Sigmoid colon (tissue), 7 donors: ENCODE results near the gene ODF4. TPM values are rescaled to one million over a fixed set of nuclear protein-coding genes. Genes with fewer than 3 reads are reported as not detected.
"Not testable (repeated sequence)": the region's sequence is repeated elsewhere in the genome, so short reads cannot be mapped to it uniquely, and the experiment has no call there.

ENCODE experiments used
- DNase-seq: peaks from one replicate; pipeline ENCODE4 v3.0.0-alpha.2; 2019
- H3K27ac ChIP-seq, 4 donors: fragments of 200-600 bp; sonication (generic); one replicate each; pipeline ENCODE4 v1.5.1; 2016 to 2019; ENCODE audit warnings: mild to moderate bottlenecking in 1 of 4
- H3K27me3 ChIP-seq, 3 donors: fragments of 200-600 bp; sonication (generic); one replicate each; pipeline ENCODE4 v1.5.1; 2019; ENCODE audit warnings: mild to moderate bottlenecking in 1 of 3
- H3K36me3 ChIP-seq, 4 donors: fragments of 200-600 bp; sonication (generic); one replicate each; pipeline ENCODE4 v1.5.1; 2016 to 2019
- H3K4me1 ChIP-seq, 4 donors: fragments of 200-600 bp; sonication (generic); one replicate each; pipeline ENCODE4 v1.5.1; 2017 to 2019
- H3K4me3 ChIP-seq, 4 donors: fragments of 200-600 bp; sonication (generic); one replicate each; pipeline ENCODE4 v1.5.1; 2017 to 2019; ENCODE audit warnings: mild to moderate bottlenecking in 2 of 4, moderate library complexity in 1 of 4
- H3K9me3 ChIP-seq, 4 donors: fragments of 200-600 bp in 3 of 4; sonication (generic) in 3 of 4; one replicate each; pipeline versions ENCODE4 v1.5.1 to v1.6.1; 2013 to 2019
- EP300 ChIP-seq, 4 donors: sonication (generic); formaldehyde crosslinking; IDR thresholded peaks; one replicate each; pipeline ENCODE4 v1.6.1; 2017; ENCODE audit warnings: antibody characterized with exemption in 4 of 4
- POLR2A ChIP-seq, 2 donors: fragments of 450-650 bp; IDR thresholded peaks; one replicate each; pipeline ENCODE4 v1.6.1; 2016; ENCODE audit warnings: antibody characterized with exemption in 2 of 2, mild to moderate bottlenecking in 2 of 2, moderate library complexity in 2 of 2
- POLR2AphosphoS5 ChIP-seq, 4 donors: sonication (generic); formaldehyde crosslinking; IDR thresholded peaks; one replicate each; pipeline ENCODE4 v1.6.1; 2017; ENCODE audit warnings: antibody characterized with exemption in 4 of 4
- WGBS, 2 donors: extraction: QIAGEN DNeasy Blood & Tissue Kit; methylation state at CpG; one replicate each; pipeline ENCODE4 v1.1.7; 2013; 5-methylcytosine and 5-hydroxymethylcytosine counted together
- intact Hi-C: fragments of 100-400 bp; cut with DNase I; formaldehyde crosslinking; loops from one replicate; pipeline ENCODE4 v1.15.1; 2023
- polyA plus RNA-seq, 3 donors: library from polyadenylated mRNA; stranded (reverse); fragments of 200-250 nt; gene quantifications; one replicate each; pipeline ENCODE4 v1.2.3, GENCODE V29; 2013
- total RNA-seq, 4 donors: library from RNA; depleted of rRNA; stranded (reverse); fragments of >200 nt; gene quantifications; one replicate each; pipeline ENCODE4 v1.1.0, GENCODE V29; 2016
- TF ChIP-seq, protein P1 (sequence below), 4 experiments: fragments of 450-650 bp in 3 of 4; fragments of 200-600 bp in 1 of 4; IDR thresholded peaks; one replicate each; pipeline ENCODE4 v1.5.1; 2016 to 2019; ENCODE audit warnings: antibody characterized with exemption in 4 of 4, mild to moderate bottlenecking in 3 of 4, moderate library complexity in 2 of 4
- donor health status: healthy with polysubstance abuse.
- donor health status: Bipolar disorder and iron deficiency.
- donor health status: healthy.

Gene ODF4
- total and polyA plus RNA-seq, 7 donors, result not detected

GRCh38 chr17:8338753-8339140 is 893 bp upstream of the ODF4 start:
- no peak for DNase-seq
- H3K4me3 ChIP-seq, result no peak overlapping the region
- H3K27me3 ChIP-seq, result no peaks in the 10 kb centered on the region
- TF ChIP-seq POLR2AphosphoS5 (IDR thresholded peaks at IDR 0.05) (no peak), EP300 (IDR thresholded peaks at IDR 0.05) (no peak), POLR2A (IDR thresholded peaks at IDR 0.05) (no peak)
- TF ChIP-seq, protein P1, sequence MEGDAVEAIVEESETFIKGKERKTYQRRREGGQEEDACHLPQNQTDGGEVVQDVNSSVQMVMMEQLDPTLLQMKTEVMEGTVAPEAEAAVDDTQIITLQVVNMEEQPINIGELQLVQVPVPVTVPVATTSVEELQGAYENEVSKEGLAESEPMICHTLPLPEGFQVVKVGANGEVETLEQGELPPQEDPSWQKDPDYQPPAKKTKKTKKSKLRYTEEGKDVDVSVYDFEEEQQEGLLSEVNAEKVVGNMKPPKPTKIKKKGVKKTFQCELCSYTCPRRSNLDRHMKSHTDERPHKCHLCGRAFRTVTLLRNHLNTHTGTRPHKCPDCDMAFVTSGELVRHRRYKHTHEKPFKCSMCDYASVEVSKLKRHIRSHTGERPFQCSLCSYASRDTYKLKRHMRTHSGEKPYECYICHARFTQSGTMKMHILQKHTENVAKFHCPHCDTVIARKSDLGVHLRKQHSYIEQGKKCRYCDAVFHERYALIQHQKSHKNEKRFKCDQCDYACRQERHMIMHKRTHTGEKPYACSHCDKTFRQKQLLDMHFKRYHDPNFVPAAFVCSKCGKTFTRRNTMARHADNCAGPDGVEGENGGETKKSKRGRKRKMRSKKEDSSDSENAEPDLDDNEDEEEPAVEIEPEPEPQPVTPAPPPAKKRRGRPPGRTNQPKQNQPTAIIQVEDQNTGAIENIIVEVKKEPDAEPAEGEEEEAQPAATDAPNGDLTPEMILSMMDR (IDR thresholded peaks at IDR 0.05), result no peak
- 91 to 92% methylated on average over 5 of the region's 5 CpGs for WGBS, 2 donors
- intact Hi-C loops, result no loop called here
- no peaks in the 10 kb centered on the region for H3K4me1 ChIP-seq
- no peaks in the 10 kb centered on the region for H3K9me3 ChIP-seq
- no peak overlapping the region for H3K27ac ChIP-seq
- H3K36me3 ChIP-seq, result no peaks in the 10 kb centered on the region

DNA sequence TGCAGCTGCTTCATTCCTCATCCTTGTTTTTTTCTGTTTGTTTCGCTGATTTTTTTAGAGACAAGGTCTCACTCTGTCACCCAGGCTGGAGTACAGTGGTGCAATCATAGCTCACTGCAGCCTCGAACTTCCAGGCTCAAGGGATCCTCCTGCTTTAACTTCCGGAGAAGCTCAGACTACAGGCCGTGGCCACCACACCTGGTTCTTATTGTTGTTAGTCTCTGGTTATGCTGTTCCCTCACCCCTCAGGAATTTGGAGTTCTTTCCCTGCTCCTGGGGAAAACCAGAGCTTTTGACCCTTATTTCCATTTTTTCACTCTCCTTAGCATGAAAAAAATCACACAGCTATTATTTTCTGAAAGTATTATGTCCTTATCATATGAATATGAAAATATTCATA is 1.8 kb downstream of the ODF4 start:
- no peak overlapping the region for H3K27ac ChIP-seq
- no peaks in the 10 kb centered on the region for H3K9me3 ChIP-seq
- WGBS, 2 donors, result 76 to 78% methylated on average over 4 of the region's 4 CpGs
- intact Hi-C loops, result no loop called here
- H3K27me3 ChIP-seq, result peaks cover 0 to 4% (median 0%) of the 10 kb centered on the region in 3 donors
- no peaks in the 10 kb centered on the region for H3K4me1 ChIP-seq
- no peaks in the 10 kb centered on the region for H3K36me3 ChIP-seq
- no peak overlapping the region for H3K4me3 ChIP-seq
- DNase-seq, result no peak
- TF ChIP-seq POLR2AphosphoS5 (IDR thresholded peaks at IDR 0.05), result no peak
- TF ChIP-seq, protein P1 (IDR thresholded peaks at IDR 0.05), result no peak

GRCh38 chr17:8345052-8345690 is 5.5 kb downstream of the ODF4 start:
- no peaks in the 10 kb centered on the region for H3K4me1 ChIP-seq
- DNase-seq, result no peak
- H3K27me3 ChIP-seq, result peaks cover 0 to 16% (median 5%) of the 10 kb centered on the region in 3 donors
- intact Hi-C loops, result no loop called here
- TF ChIP-seq, protein P1 (IDR thresholded peaks at IDR 0.05), result no peak
- no peak for TF ChIP-seq EP300 (IDR thresholded peaks at IDR 0.05)
- TF ChIP-seq POLR2AphosphoS5 (IDR thresholded peaks at IDR 0.05), result no peak
- TF ChIP-seq POLR2A (IDR thresholded peaks at IDR 0.05), result no peak
- WGBS, 2 donors, result 65 to 68% methylated on average over 6 of the region's 6 CpGs
- H3K9me3 ChIP-seq, result no peaks in the 10 kb centered on the region
- no peaks in the 10 kb centered on the region for H3K36me3 ChIP-seq
- no peak overlapping the region for H3K4me3 ChIP-seq
- no peak overlapping the region for H3K27ac ChIP-seq

DNA sequence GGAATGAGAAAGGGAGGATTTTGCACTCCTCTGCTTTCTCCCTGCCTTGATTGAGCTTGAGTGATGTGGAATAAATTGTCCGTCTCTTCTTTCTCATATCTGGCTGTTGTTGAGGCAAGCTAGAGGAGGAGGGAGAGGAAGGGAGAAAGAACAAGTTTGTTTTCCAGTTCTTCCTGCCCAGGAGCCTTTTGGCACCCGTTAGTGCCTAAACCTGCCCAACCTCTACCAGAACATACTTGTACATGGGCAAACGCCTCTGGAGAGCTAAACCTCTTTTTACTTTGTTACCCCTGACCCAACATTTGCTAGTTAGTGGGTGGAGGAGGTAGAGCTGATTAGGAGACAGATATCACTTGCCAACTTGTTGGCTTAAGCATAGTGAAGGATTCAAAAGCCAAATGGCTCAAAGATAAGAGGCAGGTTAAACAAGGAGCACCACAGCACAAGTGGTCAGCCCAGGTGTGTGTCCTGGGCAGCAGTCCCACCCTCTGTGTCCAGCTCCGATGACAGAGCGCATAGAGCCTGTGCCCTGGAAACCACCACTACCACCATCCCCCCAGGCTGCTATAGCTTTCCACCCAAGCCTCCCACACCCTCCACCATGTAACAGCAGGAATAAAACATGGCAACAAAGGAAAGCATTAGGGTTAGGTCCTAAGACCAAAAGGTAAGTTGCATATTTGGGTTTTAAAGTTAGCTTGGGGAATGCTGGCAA is 6.5 kb downstream of the ODF4 start:
- no peak overlapping the region for H3K27ac ChIP-seq

DNA sequence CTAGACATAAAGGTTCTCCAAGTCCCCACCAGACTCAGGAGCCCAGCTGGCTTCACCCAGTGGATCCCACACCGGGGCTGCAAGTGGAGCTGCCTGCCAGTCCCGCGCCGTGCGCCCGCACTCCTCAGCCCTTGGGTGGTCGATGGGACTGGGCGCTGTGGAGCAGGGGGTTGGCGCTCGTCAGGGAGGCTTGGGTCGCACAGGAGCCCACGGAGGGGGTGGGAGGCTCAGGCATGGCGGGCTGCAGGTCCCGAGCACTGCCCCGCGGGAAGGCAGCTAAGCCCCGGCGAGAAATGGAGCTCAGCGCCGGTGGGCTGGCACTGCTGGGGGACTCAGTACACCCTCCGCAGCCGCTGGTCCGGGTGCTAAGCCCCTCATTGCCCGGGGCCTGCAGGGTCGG is 7.4 kb downstream of the ODF4 start:
- H3K36me3 ChIP-seq, H3K4me1 ChIP-seq, DNase-seq, intact Hi-C loops, H3K9me3 ChIP-seq, H3K27ac ChIP-seq: not testable (repeated sequence)
- WGBS, 2 donors, result 54 to 62% methylated on average over 25 of the region's 25 CpGs
- H3K27me3 ChIP-seq, result peaks cover 0 to 16% (median 5%) of the 10 kb centered on the region in 3 donors
- H3K4me3 ChIP-seq, result peak overlapping the region in 1 of 4 donors; percentile 17

More for the DNA sequence above, 6.5 kb downstream of the ODF4 start:
- H3K9me3 ChIP-seq, result no peaks in the 10 kb centered on the region
- no peaks in the 10 kb centered on the region for H3K4me1 ChIP-seq
- intact Hi-C loops, result no loop called here
- 61 to 79% methylated on average over 5 of the region's 5 CpGs for WGBS, 2 donors
- peaks cover 0 to 16% (median 5%) of the 10 kb centered on the region in 3 donors for H3K27me3 ChIP-seq
- H3K4me3 ChIP-seq, result no peak overlapping the region
- TF ChIP-seq, protein P1 (IDR thresholded peaks at IDR 0.05), result no peak
- no peak for TF ChIP-seq POLR2AphosphoS5 (IDR thresholded peaks at IDR 0.05)
- no peak for TF ChIP-seq POLR2A (IDR thresholded peaks at IDR 0.05)
- TF ChIP-seq EP300 (IDR thresholded peaks at IDR 0.05), result no peak
- DNase-seq, result no peak
- H3K36me3 ChIP-seq, result no peaks in the 10 kb centered on the region
